Measurements from ENCODE around the gene DNAH8. TPM values are rescaled to one million over a fixed set of nuclear protein-coding genes. Genes with fewer than 3 reads are reported as not detected.
"Not testable (repeated sequence)": the region's sequence is repeated elsewhere in the genome, so short reads cannot be mapped to it uniquely, and the experiment has no call there.

DNAH8 gene
- total RNA-seq, 1 experiment from 2014 or later, result not detected

DNA sequence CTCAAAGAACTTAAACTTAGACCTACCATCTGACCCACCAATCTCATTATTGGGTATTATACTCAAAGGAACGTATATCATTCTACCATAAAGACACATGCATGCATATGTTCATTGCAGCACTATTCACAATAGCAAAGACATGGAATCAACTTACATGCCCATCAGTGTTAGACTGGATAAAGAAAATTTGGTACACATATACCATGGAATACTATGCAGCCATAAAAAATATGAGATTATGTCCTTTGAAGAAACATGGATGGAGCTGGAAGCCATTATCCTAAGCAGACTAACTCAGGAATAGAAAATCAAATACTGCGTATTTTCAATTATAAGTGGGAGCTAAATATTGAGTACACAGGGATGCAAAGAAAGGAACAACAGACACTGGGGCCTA lies 167.0 kb downstream of the DNAH8 start:
- no peak for DNase-seq (ENCODE audit: extremely low read depth, low read depth)

DNA sequence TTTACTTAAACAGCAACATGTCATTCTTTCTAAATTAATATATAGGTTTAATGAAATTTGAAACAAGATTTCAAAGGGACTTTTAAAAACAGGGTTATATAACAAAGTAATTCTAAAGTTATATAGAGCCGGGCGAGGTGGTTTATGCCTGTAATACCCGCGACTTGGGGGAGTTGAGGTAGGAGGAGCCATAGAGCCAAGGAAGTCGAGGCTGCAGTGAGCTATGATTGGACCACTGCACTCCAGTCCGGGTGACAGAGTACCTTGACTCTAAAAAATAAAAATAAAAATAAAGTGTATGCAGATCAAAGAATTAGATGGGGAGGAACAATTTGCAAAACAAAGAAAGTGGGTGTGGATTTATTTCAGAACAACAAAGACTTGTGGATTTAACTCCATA lies 182.4 kb downstream of the DNAH8 start:
- no peak for DNase-seq (ENCODE audit: extremely low read depth, low read depth)

DNA sequence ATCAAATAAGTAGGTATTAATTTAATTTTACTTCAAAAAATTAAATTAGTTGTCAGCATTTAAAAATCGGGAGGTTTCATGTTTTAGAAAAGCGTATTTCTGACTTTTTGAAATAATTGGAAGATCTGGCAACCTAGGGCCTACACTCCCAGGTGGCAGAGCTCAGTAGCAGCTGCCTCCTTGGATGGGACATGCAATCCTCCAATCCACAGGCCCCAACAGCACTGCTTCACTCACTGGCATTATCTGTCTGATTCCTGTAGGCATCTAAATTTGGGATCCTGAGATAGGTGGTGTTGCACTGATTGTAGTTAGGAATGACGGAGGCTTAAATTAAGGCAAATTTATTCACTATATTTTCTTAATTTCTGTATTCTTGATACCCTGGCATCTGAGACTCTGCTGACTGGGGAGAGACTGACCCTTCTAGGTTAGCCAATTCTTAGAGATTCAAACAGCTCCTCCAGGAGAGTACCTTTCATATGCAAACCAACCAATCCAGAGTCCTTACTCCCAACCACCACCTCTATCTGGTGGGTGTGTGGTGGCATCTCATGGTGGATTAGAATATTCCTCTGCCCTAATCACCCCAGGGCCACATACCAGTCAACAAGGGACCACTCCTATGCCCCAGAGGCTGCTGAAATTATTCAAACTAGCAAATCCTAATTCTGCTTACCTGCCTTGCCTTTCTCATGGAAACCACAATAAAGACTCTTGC lies 186.9 kb downstream of the DNAH8 start:
- DNase-seq (ENCODE audit: extremely low read depth, low read depth), result no peak

- no peak for DNase-seq (ENCODE audit: extremely low read depth, low read depth)
Measured at GRCh38 chr6:38906582-38906981, 191.5 kb downstream of the DNAH8 start.

GRCh38 chr6:38907264-38907663 lies 192.2 kb downstream of the DNAH8 start:
- DNase-seq (ENCODE audit: extremely low read depth, low read depth), result no peak

DNA sequence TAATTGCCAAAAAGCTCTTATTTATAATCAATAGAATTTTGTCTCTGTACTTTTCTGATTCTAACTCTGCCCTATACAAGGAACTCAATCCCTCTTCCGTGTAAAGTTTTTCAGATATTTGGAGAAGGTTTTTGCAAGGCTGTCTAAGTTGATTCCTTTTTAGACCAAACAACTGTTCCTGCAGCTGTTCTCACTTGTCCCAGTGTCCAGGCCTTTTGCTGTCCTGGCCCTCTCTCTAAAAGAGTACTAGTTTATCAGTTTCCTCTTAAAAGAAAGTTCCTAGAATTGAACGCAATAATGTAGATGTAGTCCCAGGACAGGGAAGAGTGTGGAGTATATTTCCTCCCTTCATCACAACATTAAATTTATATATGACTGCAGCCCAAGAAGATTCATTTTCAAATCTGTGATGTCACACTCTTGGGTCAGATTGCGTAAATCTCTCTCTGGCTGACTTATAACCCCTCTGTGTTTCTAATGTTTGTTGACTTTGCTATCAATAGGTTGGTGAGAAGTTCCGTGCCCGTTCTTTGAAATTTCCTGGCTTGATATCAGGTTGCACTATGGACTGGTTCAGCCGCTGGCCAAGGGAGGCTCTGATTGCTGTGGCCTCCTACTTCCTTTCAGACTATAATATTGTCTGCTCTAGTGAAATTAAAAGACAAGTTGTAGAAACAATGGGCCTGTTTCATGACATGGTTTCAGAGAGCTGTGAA lies 194.1 kb downstream of the DNAH8 start:
- DNase-seq (ENCODE audit: extremely low read depth, low read depth), result peak; percentile 0

- no peak for DNase-seq (ENCODE audit: extremely low read depth, low read depth)
Measured at GRCh38 chr6:38910207-38910606, 195.1 kb downstream of the DNAH8 start.

- DNase-seq (ENCODE audit: extremely low read depth, low read depth), result no peak
Measured at GRCh38 chr6:38912378-38912777, 197.3 kb downstream of the DNAH8 start.

GRCh38 chr6:38915205-38915925 lies 200.3 kb downstream of the DNAH8 start:
- no peak for DNase-seq (ENCODE audit: extremely low read depth, low read depth)

- not testable (repeated sequence) for DNase-seq (ENCODE audit: extremely low read depth, low read depth)
Measured at GRCh38 chr6:38921540-38921939, 206.4 kb downstream of the DNAH8 start.

- no peak for DNase-seq (ENCODE audit: extremely low read depth, low read depth)
Measured at GRCh38 chr6:38924791-38925509, 209.8 kb downstream of the DNAH8 start.

DNA sequence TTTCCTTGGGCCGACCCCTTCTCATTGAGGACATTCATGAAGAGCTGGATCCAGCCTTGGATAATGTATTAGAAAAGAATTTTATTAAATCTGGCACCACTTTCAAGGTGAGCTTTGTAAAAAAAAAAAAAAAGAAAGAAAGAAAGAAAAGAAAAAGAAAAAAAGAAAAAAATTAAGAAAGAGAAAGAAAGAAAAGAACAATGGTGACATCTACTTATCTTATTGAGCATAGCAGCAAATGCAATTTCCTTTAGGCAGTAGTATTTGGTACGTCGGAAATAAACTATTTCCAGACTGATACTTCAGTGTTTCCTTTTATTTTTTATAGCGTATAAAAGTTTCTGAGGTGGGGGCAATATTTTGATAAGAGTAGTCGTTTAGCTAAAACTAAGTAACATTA lies 214.4 kb downstream of the DNAH8 start:
- DNase-seq (ENCODE audit: extremely low read depth, low read depth), result no peak

DNA sequence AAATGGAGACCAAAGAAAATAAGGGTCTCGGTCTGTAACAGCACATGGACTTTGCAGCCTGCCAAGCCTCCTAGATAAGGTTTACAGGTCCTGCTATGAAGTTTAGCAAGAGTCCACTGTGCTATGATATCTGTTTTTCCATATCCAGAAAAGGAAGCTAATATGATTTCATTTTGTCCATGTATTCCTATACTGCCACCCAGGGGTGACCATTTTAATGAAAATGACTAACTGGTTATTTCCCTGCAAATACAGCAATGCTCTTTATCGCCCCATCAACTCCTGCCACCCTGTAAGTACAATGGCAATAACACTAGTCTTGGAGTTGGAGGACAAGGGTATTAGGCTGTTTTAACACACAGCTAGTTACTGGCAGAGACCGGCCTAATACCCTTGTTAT lies 218.3 kb downstream of the DNAH8 start:
- DNase-seq (ENCODE audit: extremely low read depth, low read depth), result peak; percentile 11

DNA sequence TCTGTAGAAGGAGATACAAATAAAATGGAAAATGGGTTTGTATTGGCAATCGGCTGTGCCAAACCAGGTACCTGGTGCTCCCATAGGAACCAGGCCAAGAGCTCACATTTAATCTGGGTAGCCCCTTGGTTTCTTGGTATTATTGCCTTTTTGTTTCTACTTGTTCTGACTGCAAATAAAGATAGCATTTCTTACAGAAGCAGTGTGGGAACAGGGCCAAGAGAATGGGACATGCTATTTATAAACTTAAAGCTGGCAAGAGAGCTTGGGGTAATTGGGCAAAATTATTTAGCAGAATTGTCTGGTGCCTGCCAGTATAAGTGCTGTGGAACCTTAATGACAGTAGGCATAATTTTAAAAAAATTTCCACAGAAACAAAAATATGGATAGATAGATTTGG lies 219.9 kb downstream of the DNAH8 start:
- no peak for DNase-seq (ENCODE audit: extremely low read depth, low read depth)

GRCh38 chr6:38937839-38938613 lies 222.9 kb downstream of the DNAH8 start:
- DNase-seq (ENCODE audit: extremely low read depth, low read depth), result no peak

GRCh38 chr6:38938741-38939140 lies 223.6 kb downstream of the DNAH8 start:
- no peak for DNase-seq (ENCODE audit: extremely low read depth, low read depth)

- no peak for DNase-seq (ENCODE audit: extremely low read depth, low read depth)
Measured at GRCh38 chr6:38942442-38942841, 227.3 kb downstream of the DNAH8 start.

DNA sequence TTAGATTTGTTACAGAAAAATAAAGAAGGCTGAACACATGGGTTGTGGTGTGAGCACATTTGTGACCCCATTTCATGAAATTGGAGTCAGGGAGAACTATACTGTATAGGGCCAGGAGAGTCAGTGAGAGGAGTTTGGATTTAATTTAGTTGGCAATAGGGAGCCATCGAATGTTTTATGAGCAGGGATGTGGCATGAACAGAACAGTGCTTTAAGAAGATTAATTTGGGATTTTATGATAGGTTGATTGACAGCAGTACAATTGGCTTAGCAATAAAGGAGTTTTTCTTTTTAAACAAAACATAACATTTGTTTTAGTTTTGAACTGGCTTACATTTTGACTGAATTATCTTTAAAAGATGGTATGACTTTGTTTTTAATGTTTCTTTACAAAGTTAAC lies 227.9 kb downstream of the DNAH8 start:
- DNase-seq (ENCODE audit: extremely low read depth, low read depth), result no peak

- DNase-seq (ENCODE audit: extremely low read depth, low read depth), result no peak
Measured at GRCh38 chr6:38943964-38944363, 228.9 kb downstream of the DNAH8 start.

DNA sequence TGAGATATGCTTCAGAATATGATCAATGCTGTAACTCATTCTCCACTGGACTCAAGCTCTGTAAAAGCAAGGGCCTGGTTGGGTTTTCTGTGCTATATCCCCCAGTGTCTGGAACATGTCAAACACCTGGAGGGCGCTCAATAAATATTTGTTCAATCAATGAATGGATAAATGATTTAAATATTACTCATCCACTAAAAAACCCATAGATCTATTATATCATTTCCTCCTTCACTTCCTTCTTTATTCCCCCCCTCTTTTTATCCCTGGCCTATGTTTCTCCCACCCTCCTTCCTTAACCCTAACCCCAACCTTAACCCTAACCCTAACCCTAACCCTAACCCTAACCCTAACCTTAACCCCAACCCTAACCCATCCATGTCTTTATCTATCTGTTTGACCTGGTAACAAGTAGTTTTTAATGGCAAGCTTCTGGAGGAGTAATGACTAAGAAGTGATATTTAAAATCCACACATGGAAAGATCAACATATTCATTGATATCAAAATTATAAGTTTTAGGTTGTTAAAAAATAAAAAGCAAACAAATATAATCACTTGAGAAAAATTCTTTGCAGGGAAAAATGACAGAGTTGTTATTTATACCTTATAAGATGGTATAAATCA lies 229.7 kb downstream of the DNAH8 start:
- no peak for DNase-seq (ENCODE audit: extremely low read depth, low read depth)

Measured in NCI-H460 (cell line).